ENCODE measurements around the gene ZC3H12A.

- TF ChIP-seq RNF2 (IDR thresholded peaks at IDR 0.05; ENCODE audit: borderline replicate concordance, low read depth, low read length, missing control alignments, poor library complexity, severe bottlenecking) (no peak), EZH2 (IDR thresholded peaks at IDR 0.05; ENCODE audit: low read depth, low read length, severe bottlenecking) (no peak), POLR2AphosphoS5 (IDR thresholded peaks at IDR 0.05; ENCODE audit: low read depth, low read length) (no peak), MAFK (IDR thresholded peaks at IDR 0.05; ENCODE audit: low read depth, low read length) (no peak), TEAD4 (IDR thresholded peaks at IDR 0.05; ENCODE audit: low read depth, low read length) (no peak), CTCF (IDR thresholded peaks at IDR 0.05; ENCODE audit: control extremely low read depth in 1 of 3, insufficient read depth in 1 of 3, low read depth in 1 of 3, low read length in 3 of 3) (no peak), RFX5 (IDR thresholded peaks at IDR 0.05; ENCODE audit: borderline replicate concordance, low read depth, low read length) (no peak), EP300 (IDR thresholded peaks at IDR 0.05; ENCODE audit: borderline replicate concordance in 1 of 2, low read depth in 2 of 2, low read length in 2 of 2) (no peak), USF2 (IDR thresholded peaks at IDR 0.05; ENCODE audit: low read length) (no peak), EGR1 (IDR thresholded peaks at IDR 0.05; ENCODE audit: borderline replicate concordance, low read depth, low read length) (no peak)
These were observed 21.5 kb downstream of the ZC3H12A start for GRCh38 chr1:37495875-37496274.

Data from H1 (cell line).